HEK293T (cell line): ENCODE results near the gene HSPB6.

Experiments
- ARNT ChIP-seq: fragments of 450-650 bp; IDR thresholded peaks from 2 replicates; pipeline ENCODE4 v1.6.1; 2017; ENCODE audit warnings: mild to moderate bottlenecking
- NFRKB ChIP-seq: fragments of 450-650 bp; IDR thresholded peaks from 2 replicates; pipeline ENCODE4 v1.6.1; 2016; ENCODE audit warnings: mild to moderate bottlenecking, moderate library complexity
- ZNF384 ChIP-seq: fragments of 450-650 bp; IDR thresholded peaks from 2 replicates; pipeline ENCODE4 v1.6.1; 2016

- TF ChIP-seq ARNT (no peak), ZNF384 (no peak), NFRKB (no peak)
Measured at GRCh38 chr19:35757231-35757748, 461 bp upstream of the HSPB6 start.
